ENCODE data around the gene PCDHB14. TPM values are rescaled to one million over a fixed set of nuclear protein-coding genes. Genes with fewer than 3 reads are reported as not detected.
"Not testable (repeated sequence)": the region's sequence is repeated elsewhere in the genome, so short reads cannot be mapped to it uniquely, and the experiment has no call there.

Gene PCDHB14
- total RNA-seq: 1 to 10 TPM; 1.5 to 2.9 (median 2.4) TPM

- peak within 1 kb of the TSS in 2 of 4 donors; percentile 18 to 48 for H3K4me3 ChIP-seq
- H3K36me3 ChIP-seq: no peaks in the 10 kb centered on the region
- H3K9me3 ChIP-seq: peaks cover 0 to 73% (median 51%) of the 10 kb centered on the region in 3 donors
- WGBS, 2 donors: 25 to 30% methylated on average over 15 of the region's 15 CpGs
- no peaks in the 10 kb centered on the region for H3K27me3 ChIP-seq
- DNase-seq: no peak
- TF ChIP-seq POLR2A (IDR thresholded peaks at IDR 0.05) (no peak), CTCF (IDR thresholded peaks at IDR 0.05) (peak in 1 of 6 experiments; percentile 6)
- H3K4me1 ChIP-seq: no peaks in the 10 kb centered on the region
- H3K27ac ChIP-seq: no peak within 1 kb of the TSS
- intact Hi-C loops (cut with DNase I): no loop called here
These were observed at the start of gene PCDHB14 for GRCh38 chr5:141223112-141223783. PCDHB14 (plus strand) TSS chr5:141223343; CDS start chr5:141223506, 163 bp downstream.

GRCh38 chr5:141174291-141175104 lies 48.6 kb upstream of the PCDHB14 start:
- H3K27ac ChIP-seq; H3K4me3 ChIP-seq; H3K4me1 ChIP-seq; DNase-seq; intact Hi-C loops (cut with DNase I); H3K36me3 ChIP-seq: not testable (repeated sequence)
- peaks cover 0 to 49% (median 2%) of the 10 kb centered on the region in 4 donors for H3K27me3 ChIP-seq
- WGBS, 2 donors: 47 to 57% methylated on average over 35 to 41 of the region's 79 CpGs
- H3K9me3 ChIP-seq: peaks cover 0 to 50% (median 34%) of the 10 kb centered on the region in 3 donors

- peaks cover 0 to 57% (median 34%) of the 10 kb centered on the region in 3 donors for H3K9me3 ChIP-seq
- H3K4me1 ChIP-seq: no peaks in the 10 kb centered on the region
- intact Hi-C loops (cut with DNase I): no loop called here
- H3K36me3 ChIP-seq: no peaks in the 10 kb centered on the region
- H3K27me3 ChIP-seq: peaks cover 0 to 57% (median 2%) of the 10 kb centered on the region in 4 donors
- TF ChIP-seq CTCF (IDR thresholded peaks at IDR 0.05) (no peak), POLR2A (IDR thresholded peaks at IDR 0.05) (no peak)
- H3K27ac ChIP-seq: no peak overlapping the region
- WGBS, 2 donors: 53 to 74% methylated on average over 1 of the region's 1 CpG
- no peak overlapping the region for H3K4me3 ChIP-seq
- DNase-seq: no peak
These were observed 47.2 kb upstream of the PCDHB14 start for GRCh38 chr5:141175933-141176332.

GRCh38 chr5:141177577-141178191 lies 45.5 kb upstream of the PCDHB14 start, which contains the start of gene PCDHB8:
PCDHB8 (plus strand) TSS chr5:141177790; CDS start chr5:141178035, 245 bp downstream.
- H3K27ac ChIP-seq; intact Hi-C loops (cut with DNase I); H3K36me3 ChIP-seq; H3K4me1 ChIP-seq; H3K4me3 ChIP-seq; DNase-seq: not testable (repeated sequence)
- H3K27me3 ChIP-seq: peaks cover 0 to 65% (median 2%) of the 10 kb centered on the region in 4 donors
- H3K9me3 ChIP-seq: peaks cover 0 to 60% (median 34%) of the 10 kb centered on the region in 3 donors
- WGBS, 2 donors: 36 to 44% methylated on average over 13 to 14 of the region's 18 CpGs

GRCh38 chr5:141179371-141179770 lies 43.8 kb upstream of the PCDHB14 start:
- H3K9me3 ChIP-seq: peaks cover 0 to 59% (median 28%) of the 10 kb centered on the region in 3 donors
- DNase-seq; H3K4me1 ChIP-seq; H3K27ac ChIP-seq; intact Hi-C loops (cut with DNase I); H3K4me3 ChIP-seq; H3K36me3 ChIP-seq: not testable (repeated sequence)
- peaks cover 0 to 73% (median 2%) of the 10 kb centered on the region in 4 donors for H3K27me3 ChIP-seq
- WGBS, 2 donors: 51 to 72% methylated on average over 13 to 18 of the region's 39 CpGs

- H3K4me3 ChIP-seq; intact Hi-C loops (cut with DNase I); H3K36me3 ChIP-seq; H3K4me1 ChIP-seq; DNase-seq; H3K27ac ChIP-seq: not testable (repeated sequence)
- WGBS, 2 donors: 39 to 65% methylated on average over 8 to 20 of the region's 32 CpGs
- Histone ChIP-seq H3K27me3 (peaks cover 0 to 71% (median 2%) of the 10 kb centered on the region in 4 donors), H3K9me3 (peaks cover 0 to 59% (median 28%) of the 10 kb centered on the region in 3 donors)
These were observed 43.3 kb upstream of the PCDHB14 start for GRCh38 chr5:141179876-141180275.
